ENCODE results near the gene HTD2.

- TF ChIP-seq MAFK (IDR thresholded peaks at IDR 0.05; ENCODE audit: low read length) (no peak), HCFC1 (IDR thresholded peaks at IDR 0.05; ENCODE audit: low read depth, low read length) (no peak), RFX5 (IDR thresholded peaks at IDR 0.05; ENCODE audit: low read depth, low read length) (no peak)
Observed at GRCh38 chr3:58272891-58273290, 33.4 kb upstream of the HTD2 start.

All from K562 (cell line).